ENCODE results near the gene GRAMD2B. TPM values are rescaled to one million over a fixed set of nuclear protein-coding genes. Genes with fewer than 3 reads are reported as not detected.

The GRAMD2B gene
- total RNA-seq, 3 donors from 2014 or later = 38.1 to 206 (median 103) TPM

- Histone ChIP-seq H3K36me3 (no peaks in the 10 kb centered on the region), H3K4me3 (no peak overlapping the region), H3K27ac (peak overlapping the region; percentile 87 to 89), H3K9me3 (no peaks in the 10 kb centered on the region), H3K4me1 (peaks cover 0 to 23% of the 10 kb centered on the region in 2 donors), H3K27me3 (no peaks in the 10 kb centered on the region)
- intact Hi-C loops (cut with DNase I; ENCODE audit: low total_unique reads) = no loop called here
- TF ChIP-seq POLR2A (IDR thresholded peaks at IDR 0.05) (no peak), POLR2AphosphoS5 (IDR thresholded peaks at IDR 0.05) (no peak), CTCF (IDR thresholded peaks at IDR 0.05) (no peak)
- DNase-seq (ENCODE audit: low spot score in 2 of 2) = no peak
Measured at GRCh38 chr5:126461838-126462237, 38.6 kb downstream of the GRAMD2B start.

- Histone ChIP-seq H3K9me3 (no peaks in the 10 kb centered on the region), H3K27ac (peak overlapping the region; percentile 87 to 89), H3K27me3 (no peaks in the 10 kb centered on the region), H3K4me1 (peaks cover 0 to 27% of the 10 kb centered on the region in 2 donors), H3K36me3 (no peaks in the 10 kb centered on the region), H3K4me3 (no peak overlapping the region)
- intact Hi-C loops (cut with DNase I; ENCODE audit: low total_unique reads) = no loop called here
- no peak for TF ChIP-seq POLR2A (IDR thresholded peaks at IDR 0.05)
- TF ChIP-seq POLR2AphosphoS5 (IDR thresholded peaks at IDR 0.05) = peak in 1 of 3 donors; percentile 23
- peak in 1 of 2 donors; percentile 55 for DNase-seq (ENCODE audit: low spot score in 2 of 2)
Measured at GRCh38 chr5:126462239-126463014, 39.2 kb downstream of the GRAMD2B start.

GRCh38 chr5:126464016-126464415, 40.8 kb downstream of the GRAMD2B start:
- Histone ChIP-seq H3K4me3 (no peak overlapping the region), H3K9me3 (no peaks in the 10 kb centered on the region), H3K27me3 (no peaks in the 10 kb centered on the region), H3K4me1 (peaks cover 0 to 36% of the 10 kb centered on the region in 2 donors), H3K27ac (peak overlapping the region; percentile 79 to 87), H3K36me3 (no peaks in the 10 kb centered on the region)
- TF ChIP-seq CTCF (IDR thresholded peaks at IDR 0.05) = no peak
- TF ChIP-seq POLR2A (IDR thresholded peaks at IDR 0.05) = no peak
- no peak for TF ChIP-seq POLR2AphosphoS5 (IDR thresholded peaks at IDR 0.05)
- DNase-seq (ENCODE audit: low spot score in 2 of 2) = no peak
- intact Hi-C loops (cut with DNase I; ENCODE audit: low total_unique reads) = no loop called here

GRCh38 chr5:126464959-126465358, 41.8 kb downstream of the GRAMD2B start:
- Histone ChIP-seq H3K27ac (peak overlapping the region; percentile 65 to 79), H3K4me3 (no peak overlapping the region), H3K36me3 (no peaks in the 10 kb centered on the region), H3K4me1 (peaks cover 0 to 36% of the 10 kb centered on the region in 2 donors), H3K9me3 (no peaks in the 10 kb centered on the region), H3K27me3 (no peaks in the 10 kb centered on the region)
- no peak for TF ChIP-seq POLR2A (IDR thresholded peaks at IDR 0.05)
- no peak for TF ChIP-seq POLR2AphosphoS5 (IDR thresholded peaks at IDR 0.05)
- TF ChIP-seq CTCF (IDR thresholded peaks at IDR 0.05) = no peak
- DNase-seq (ENCODE audit: low spot score in 2 of 2) = no peak
- intact Hi-C loops (cut with DNase I; ENCODE audit: low total_unique reads) = no loop called here

GRCh38 chr5:126468091-126468490, 44.9 kb downstream of the GRAMD2B start:
- intact Hi-C loops (cut with DNase I; ENCODE audit: low total_unique reads) = no loop called here
- DNase-seq (ENCODE audit: low spot score in 2 of 2) = no peak
- Histone ChIP-seq H3K9me3 (no peaks in the 10 kb centered on the region), H3K4me3 (no peak overlapping the region), H3K27me3 (no peaks in the 10 kb centered on the region), H3K4me1 (peaks cover 0 to 26% of the 10 kb centered on the region in 2 donors), H3K36me3 (no peaks in the 10 kb centered on the region), H3K27ac (peak overlapping the region; percentile 70 to 71)
- TF ChIP-seq POLR2A (IDR thresholded peaks at IDR 0.05) (no peak), POLR2AphosphoS5 (IDR thresholded peaks at IDR 0.05) (no peak), CTCF (IDR thresholded peaks at IDR 0.05) (no peak)

Data from breast epithelium (tissue), 4 donors.